HCT116 (cell line): Measurements from ENCODE around the gene DARS1. TPM values are rescaled to one million over a fixed set of nuclear protein-coding genes. Genes with fewer than 3 reads are reported as not detected.

Experiments
- ATAC-seq: fragments of 200-7000 bp; cut with Tn5 transposase; 2 replicates; pipeline ENCODE4 v1.9.1; 2020; ENCODE audit warnings: mild to moderate bottlenecking, moderate library complexity
- BruUV-seq: library from RNA; stranded (reverse); fragments of 400-500 nt; replicated peaks from 2 replicates; lab custom pipeline; 2021; lab: Mats Ljungman, UMichigan
- CTCF ChIA-PET: fragments of 300-600 bp; sonication (Branson Sonifier 250); formaldehyde crosslinking; loops from one replicate; lab custom pipeline; 2021; ENCODE audit warnings: antibody characterized with exemption; lab: Charles Lee
- POLR2A ChIA-PET: fragments of 300-600, 350-600 bp; sonication (Branson Sonifier 250); formaldehyde crosslinking; loops from one replicate; lab custom pipeline; 2021; ENCODE audit warnings: antibody characterized with exemption; lab: Charles Lee
- RAD21 ChIA-PET, 2 experiments: fragments of 300-600 bp; sonication (Branson Sonifier 250); formaldehyde crosslinking; loops; one replicate each; lab custom pipeline; 2023; ENCODE audit warnings: low total read pairs in 2 of 2; ENCODE audit not compliant: uncharacterized antibody in 2 of 2, unreplicated experiment in 2 of 2, low non-redundant PET in 1 of 2; lab: Charles Lee
- DNase-seq: peaks from one replicate; pipeline ENCODE4 v3.0.0-alpha.2; 2010; ENCODE audit warnings: low read depth, low spot score
- H2AFZ ChIP-seq: fragments of 200-600 bp; shearing (Covaris generic), sonication (generic); 2 replicates; pipeline ENCODE4 v1.6.1; 2017; ENCODE audit warnings: low read depth, mixed run types, mixed read lengths, antibody characterized with exemption, low read length; ENCODE audit not compliant: poor library complexity, severe bottlenecking
- H3K27ac ChIP-seq: 2 replicates; pipeline ENCODE4 v1.5.1; 2012; ENCODE audit warnings: low read depth, low read length
- H3K27me3 ChIP-seq: fragments of 200-600 bp; sonication (generic); 2 replicates; pipeline ENCODE4 v1.6.1; 2016; ENCODE audit warnings: mixed run types, low read length, mixed read lengths; ENCODE audit not compliant: insufficient read depth
- H3K36me3 ChIP-seq, 2 experiments: fragments of 200-500 bp in 1 of 2; fragments of 200-600 bp in 1 of 2; sonication (Bioruptor generic) in 1 of 2; sonication (generic) in 1 of 2; 2 replicates each; pipeline versions ENCODE4 v1.5.1 to v1.6.1; 2014 to 2016; ENCODE audit warnings: low read length in 2 of 2, inconsistent platforms in 1 of 2, mixed read lengths in 1 of 2, mixed run types in 1 of 2; ENCODE audit not compliant: insufficient read depth in 2 of 2, control insufficient read depth in 1 of 2
- H3K4me1 ChIP-seq, 2 experiments: fragments of 200-600 bp in 1 of 2; sonication (generic) in 1 of 2; 2 replicates each; pipeline versions ENCODE4 v1.5.1 to v1.6.1; 2012 to 2017; ENCODE audit warnings: low read length in 2 of 2, inconsistent platforms in 1 of 2, mild to moderate bottlenecking in 1 of 2, mixed read lengths in 1 of 2, mixed run types in 1 of 2, moderate library complexity in 1 of 2; ENCODE audit not compliant: insufficient read depth in 2 of 2, control insufficient read depth in 1 of 2
- H3K4me2 ChIP-seq: fragments of 200-600 bp; sonication (generic); 2 replicates; pipeline ENCODE4 v1.6.1; 2017; ENCODE audit warnings: mixed run types, low read length, mixed read lengths
- H3K4me3 ChIP-seq, 2 experiments: fragments of 200-600 bp in 1 of 2; sonication (generic) in 1 of 2; replicated peaks in 1 of 2; 2 replicates each; pipeline ENCODE4 v1.5.1; 2011 to 2016; ENCODE audit warnings: low read length in 2 of 2, control low read depth in 1 of 2, low read depth in 1 of 2, mild to moderate bottlenecking in 1 of 2, mixed read lengths in 1 of 2, mixed run types in 1 of 2
- H3K79me2 ChIP-seq: fragments of 200-600 bp; sonication (generic); 2 replicates; pipeline ENCODE4 v1.6.1; 2017; ENCODE audit warnings: mild to moderate bottlenecking, mixed run types, low read length, moderate library complexity, mixed read lengths; ENCODE audit not compliant: insufficient read depth
- H3K9ac ChIP-seq: fragments of 200-600 bp; sonication (generic); 2 replicates; pipeline ENCODE4 v1.6.1; 2016; ENCODE audit warnings: low read length, mixed read lengths
- H3K9me2 ChIP-seq: fragments of 200-600 bp; sonication (generic), shearing (Covaris generic); 2 replicates; pipeline ENCODE4 v1.6.1; 2017; ENCODE audit warnings: mixed run types, mild to moderate bottlenecking, moderate library complexity; ENCODE audit not compliant: insufficient read depth
- H3K9me3 ChIP-seq, 2 experiments: fragments of 200-500 bp in 1 of 2; fragments of 200-600 bp in 1 of 2; sonication (Bioruptor generic) in 1 of 2; sonication (generic) in 1 of 2; 2 replicates each; pipeline ENCODE4 v1.6.1; 2014 to 2017; ENCODE audit warnings: low read length in 2 of 2, mixed read lengths in 2 of 2, inconsistent platforms in 1 of 2, low read depth in 1 of 2, mild to moderate bottlenecking in 1 of 2, mixed run types in 1 of 2, moderate library complexity in 1 of 2; ENCODE audit not compliant: control insufficient read depth in 1 of 2, insufficient read depth in 1 of 2
- H4K20me1 ChIP-seq: fragments of 200-600 bp; sonication (generic), shearing (Covaris generic); 2 replicates; pipeline ENCODE4 v1.6.1; 2017; ENCODE audit warnings: mixed run types, mild to moderate bottlenecking, moderate library complexity; ENCODE audit not compliant: insufficient read depth
- CBX3 ChIP-seq: IDR thresholded peaks from 2 replicates; pipeline ENCODE4 v1.6.1; 2012; ENCODE audit warnings: low read depth
- CEBPB ChIP-seq: IDR thresholded peaks from 2 replicates; pipeline ENCODE4 v1.6.1; 2012; ENCODE audit warnings: low read depth
- CTCF ChIP-seq, 3 experiments: fragments of 200-600 bp in 1 of 3; sonication (generic) in 1 of 3; IDR thresholded peaks in 2 of 3; conservative IDR thresholded peaks in 1 of 3; 2 replicates each; pipeline ENCODE4 v1.5.1; 2012 to 2017; ENCODE audit warnings: low read depth in 2 of 3, low read length in 2 of 3, antibody characterized with exemption in 1 of 3, borderline replicate concordance in 1 of 3, control low read depth in 1 of 3, mild to moderate bottlenecking in 1 of 3, mixed read lengths in 1 of 3, mixed run types in 1 of 3, moderate library complexity in 1 of 3; ENCODE audit not compliant: insufficient read depth in 1 of 3
- EGR1 ChIP-seq: IDR thresholded peaks from 2 replicates; pipeline ENCODE4 v1.6.1; 2012; ENCODE audit warnings: low read depth
- EZH2 ChIP-seq: fragments of 200-600 bp; sonication (generic); IDR thresholded peaks from 2 replicates; pipeline ENCODE4 v1.6.1; 2017; ENCODE audit warnings: antibody characterized with exemption, mixed run types
- MAX ChIP-seq: IDR thresholded peaks from 2 replicates; pipeline ENCODE4 v1.6.1; 2012
- POLR2AphosphoS5 ChIP-seq: IDR thresholded peaks from 2 replicates; pipeline ENCODE4 v1.6.1; 2011; ENCODE audit warnings: mild to moderate bottlenecking, low read depth, low read length, moderate library complexity
- RAD21 ChIP-seq: IDR thresholded peaks from 2 replicates; pipeline ENCODE4 v1.6.1; 2012; ENCODE audit warnings: low read depth, mild to moderate bottlenecking
- SIN3A ChIP-seq: IDR thresholded peaks from 2 replicates; pipeline ENCODE4 v1.6.1; 2012; ENCODE audit warnings: low read depth
- SRF ChIP-seq: IDR thresholded peaks from 2 replicates; pipeline ENCODE4 v1.6.1; 2012; ENCODE audit warnings: low read depth
- ZBTB33 ChIP-seq: IDR thresholded peaks from 2 replicates; pipeline ENCODE4 v1.6.1; 2011; ENCODE audit warnings: mild to moderate bottlenecking, low read length, moderate library complexity; ENCODE audit not compliant: insufficient replicate concordance; ENCODE audit errors: extremely low read depth
- ZFX ChIP-seq: fragments of 450-650 bp; IDR thresholded peaks from 2 replicates; pipeline ENCODE4 v1.6.1; 2017
- ZNF274 ChIP-seq: fragments of 200-500 bp; sonication (Bioruptor generic); IDR thresholded peaks from 2 replicates; pipeline ENCODE4 v1.6.1; 2014; ENCODE audit warnings: mild to moderate bottlenecking, low read depth, low read length, inconsistent platforms
- intact Hi-C: fragments of 100-400 bp; cut with micrococcal nuclease; formaldehyde crosslinking; loops from 2 replicates; pipeline ENCODE4 v1.10.0; 2022
- total RNA-seq: library from RNA; stranded (reverse); gene quantifications from one replicate; pipeline ENCODE4 v1.2.1, GENCODE V29; 2021; ENCODE audit not compliant: unreplicated experiment
- TF ChIP-seq, protein P1 (sequence below): IDR thresholded peaks from 2 replicates; pipeline ENCODE4 v1.6.1; 2012; ENCODE audit warnings: low read depth

Gene DARS1
- total RNA-seq, 1 experiment from 2014 or later = 94.8 TPM

- ChIA-PET RAD21 (no interaction called here), POLR2A (no interaction called here), CTCF (no interaction called here)
- DNase-seq (no peak), ATAC-seq (no peak)
- Histone ChIP-seq H3K4me1 (peaks cover 0 to 14% of the 10 kb centered on the region in 2 experiments; a peak in 3 of 4 replicates), H3K9ac (no peak overlapping the region), H3K4me2 (peak overlapping the region; percentile 81; the same call in 1 of the 2 replicates), H3K27ac (no peak overlapping the region), H2AFZ (no peak overlapping the region), H3K4me3 (no peak overlapping the region), H3K36me3 (peaks cover 8 to 11% of the 10 kb centered on the region in 2 experiments), H3K9me2 (no peaks in the 10 kb centered on the region), H3K9me3 (no peaks in the 10 kb centered on the region), H3K27me3 (no peaks in the 10 kb centered on the region), H4K20me1 (no peaks in the 10 kb centered on the region), H3K79me2 (peaks cover 31% of the 10 kb centered on the region)
- TF ChIP-seq ZNF274 (no peak), CTCF (IDR thresholded peaks at IDR 0.05 in 2 of 3, conservative IDR thresholded peaks at IDR 0.05 in 1 of 3; ENCODE audit: borderline replicate concordance in 1 of 3, insufficient read depth in 1 of 3, low read depth in 2 of 3, low read length in 2 of 3) (no peak), ZFX (no peak), SRF (no peak), SIN3A (no peak), EGR1 (no peak), EZH2 (no peak), ZBTB33 (no peak), POLR2AphosphoS5 (no peak), MAX (no peak), CEBPB (no peak), RAD21 (no peak), CBX3 (no peak)
- TF ChIP-seq, protein P1, sequence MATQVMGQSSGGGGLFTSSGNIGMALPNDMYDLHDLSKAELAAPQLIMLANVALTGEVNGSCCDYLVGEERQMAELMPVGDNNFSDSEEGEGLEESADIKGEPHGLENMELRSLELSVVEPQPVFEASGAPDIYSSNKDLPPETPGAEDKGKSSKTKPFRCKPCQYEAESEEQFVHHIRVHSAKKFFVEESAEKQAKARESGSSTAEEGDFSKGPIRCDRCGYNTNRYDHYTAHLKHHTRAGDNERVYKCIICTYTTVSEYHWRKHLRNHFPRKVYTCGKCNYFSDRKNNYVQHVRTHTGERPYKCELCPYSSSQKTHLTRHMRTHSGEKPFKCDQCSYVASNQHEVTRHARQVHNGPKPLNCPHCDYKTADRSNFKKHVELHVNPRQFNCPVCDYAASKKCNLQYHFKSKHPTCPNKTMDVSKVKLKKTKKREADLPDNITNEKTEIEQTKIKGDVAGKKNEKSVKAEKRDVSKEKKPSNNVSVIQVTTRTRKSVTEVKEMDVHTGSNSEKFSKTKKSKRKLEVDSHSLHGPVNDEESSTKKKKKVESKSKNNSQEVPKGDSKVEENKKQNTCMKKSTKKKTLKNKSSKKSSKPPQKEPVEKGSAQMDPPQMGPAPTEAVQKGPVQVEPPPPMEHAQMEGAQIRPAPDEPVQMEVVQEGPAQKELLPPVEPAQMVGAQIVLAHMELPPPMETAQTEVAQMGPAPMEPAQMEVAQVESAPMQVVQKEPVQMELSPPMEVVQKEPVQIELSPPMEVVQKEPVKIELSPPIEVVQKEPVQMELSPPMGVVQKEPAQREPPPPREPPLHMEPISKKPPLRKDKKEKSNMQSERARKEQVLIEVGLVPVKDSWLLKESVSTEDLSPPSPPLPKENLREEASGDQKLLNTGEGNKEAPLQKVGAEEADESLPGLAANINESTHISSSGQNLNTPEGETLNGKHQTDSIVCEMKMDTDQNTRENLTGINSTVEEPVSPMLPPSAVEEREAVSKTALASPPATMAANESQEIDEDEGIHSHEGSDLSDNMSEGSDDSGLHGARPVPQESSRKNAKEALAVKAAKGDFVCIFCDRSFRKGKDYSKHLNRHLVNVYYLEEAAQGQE = no peak
- BruUV-seq = no TSS peak
- intact Hi-C loops = no loop called here
Measured at GRCh38 chr2:135986507-135986906, 1.1 kb upstream of the DARS1 start.
